Medulla oblongata (tissue), 1 donor: ENCODE data around the gene RGS16.

Experiments used
- DNase-seq: peaks from one replicate; pipeline ENCODE4 v3.0.0-alpha.2; 2015; ENCODE audit errors: extremely low spot score

Gene RGS16

GRCh38 chr1:182604175-182605164 lies at the start of gene RGS16:
RGS16 (minus strand) TSS chr1:182604389; CDS start chr1:182604259, 130 bp downstream.
- DNase-seq: peak; percentile 93

GRCh38 chr1:182653986-182654385 lies 49.8 kb upstream of the RGS16 start:
- no peak for DNase-seq

GRCh38 chr1:182652933-182653332 lies 48.7 kb upstream of the RGS16 start:
- no peak for DNase-seq

GRCh38 chr1:182651339-182651724 lies 47.1 kb upstream of the RGS16 start:
- DNase-seq: no peak

GRCh38 chr1:182650678-182651338 lies 46.6 kb upstream of the RGS16 start:
- DNase-seq: no peak

- DNase-seq: no peak
Observed at GRCh38 chr1:182649041-182649440, 44.9 kb upstream of the RGS16 start.

- DNase-seq: no peak
Observed at GRCh38 chr1:182646739-182647138, 42.5 kb upstream of the RGS16 start.

- no peak for DNase-seq
Observed at GRCh38 chr1:182644886-182645285, 40.7 kb upstream of the RGS16 start.

GRCh38 chr1:182643699-182644098 lies 39.5 kb upstream of the RGS16 start:
- no peak for DNase-seq

- DNase-seq: no peak
Observed at GRCh38 chr1:182642461-182642860, 38.3 kb upstream of the RGS16 start.

- DNase-seq: no peak
Observed at GRCh38 chr1:182641561-182641960, 37.4 kb upstream of the RGS16 start.

GRCh38 chr1:182639330-182639729 lies 35.1 kb upstream of the RGS16 start:
- no peak for DNase-seq

- DNase-seq: no peak
Observed at GRCh38 chr1:182637769-182638168, 33.6 kb upstream of the RGS16 start.

GRCh38 chr1:182635871-182636270 lies 31.7 kb upstream of the RGS16 start:
- no peak for DNase-seq

- no peak for DNase-seq
Observed at GRCh38 chr1:182634306-182635072, 30.3 kb upstream of the RGS16 start.

- DNase-seq: no peak
Observed at GRCh38 chr1:182633657-182634281, 29.6 kb upstream of the RGS16 start.

GRCh38 chr1:182633031-182633430 lies 28.8 kb upstream of the RGS16 start:
- no peak for DNase-seq

GRCh38 chr1:182632441-182632857 lies 28.3 kb upstream of the RGS16 start:
- DNase-seq: peak; percentile 31

GRCh38 chr1:182631954-182632353 lies 27.8 kb upstream of the RGS16 start:
- DNase-seq: no peak

- DNase-seq: no peak
Observed at GRCh38 chr1:182631053-182631677, 27.0 kb upstream of the RGS16 start.

- no peak for DNase-seq
Observed at GRCh38 chr1:182630586-182630985, 26.4 kb upstream of the RGS16 start.
